ENCODE measurements around the gene ABCC3.
A peak's percentile ranks its signal among the peaks of the same experiment; 100 is the strongest.
"Not testable (repeated sequence)": the region's sequence is repeated elsewhere in the genome, so short reads cannot be mapped to it uniquely, and the experiment has no call there.

The ABCC3 gene

GRCh38 chr17:50709053-50709452 lies 74.4 kb downstream of the ABCC3 start:
- DNase-seq: not testable (repeated sequence)

- DNase-seq: no peak
These were observed 75.3 kb downstream of the ABCC3 start for GRCh38 chr17:50710025-50710424.

GRCh38 chr17:50710650-50711049 lies 76.0 kb downstream of the ABCC3 start:
- no peak for DNase-seq

- no peak for DNase-seq
These were observed 78.0 kb downstream of the ABCC3 start for GRCh38 chr17:50712641-50713040.

GRCh38 chr17:50715471-50715870 lies 80.8 kb downstream of the ABCC3 start:
- DNase-seq: no peak

GRCh38 chr17:50719144-50719923 lies 84.7 kb downstream of the ABCC3 start, which contains the start of gene LUC7L3:
Gene LUC7L3, plus strand, starts transcription at chr17:50719603. Its CDS starts 130 bp downstream, at chr17:50719733.
- DNase-seq: peak; percentile 97

GRCh38 chr17:50719924-50720794 lies 85.5 kb downstream of the ABCC3 start:
- DNase-seq: no peak

GRCh38 chr17:50721194-50722010 lies 86.7 kb downstream of the ABCC3 start:
- DNase-seq: no peak

GRCh38 chr17:50722746-50723145 lies 88.1 kb downstream of the ABCC3 start:
- no peak for DNase-seq

GRCh38 chr17:50724622-50725021 lies 89.9 kb downstream of the ABCC3 start:
- not testable (repeated sequence) for DNase-seq

- no peak for DNase-seq
These were observed 91.3 kb downstream of the ABCC3 start for GRCh38 chr17:50725769-50726655.

GRCh38 chr17:50728112-50728429 lies 93.4 kb downstream of the ABCC3 start:
- DNase-seq: no peak

- no peak for DNase-seq
These were observed 94.4 kb downstream of the ABCC3 start for GRCh38 chr17:50728881-50729765.

GRCh38 chr17:50731575-50732460 lies 97.1 kb downstream of the ABCC3 start:
- DNase-seq: no peak

GRCh38 chr17:50735287-50735686 lies 100.6 kb downstream of the ABCC3 start:
- no peak for DNase-seq

GRCh38 chr17:50737118-50737698 lies 102.5 kb downstream of the ABCC3 start:
- no peak for DNase-seq

- DNase-seq: no peak
These were observed 104.4 kb downstream of the ABCC3 start for GRCh38 chr17:50739098-50739497.

Measured in activated CD4-positive, CD25-positive, alpha-beta regulatory T cell treated with anti-CD3 and anti-CD28 coated beads, Interleukin-2, amount 50 U/mL, for 72 hours (primary cell).